Activated CD4-positive, alpha-beta T cell treated with anti-CD3 and anti-CD28 coated beads for 36 hours (primary cell): ENCODE data around the gene EMB. TPM values are rescaled to one million over a fixed set of nuclear protein-coding genes. Genes with fewer than 3 reads are reported as not detected.
"Not testable (repeated sequence)": the region's sequence is repeated elsewhere in the genome, so short reads cannot be mapped to it uniquely, and the experiment has no call there.

ENCODE experiments used
- ATAC-seq: fragments of 200-7000 bp; cut with Tn5 transposase; one replicate; pipeline ENCODE4 v1.10.0; 2021; ENCODE audit warnings: mild to moderate bottlenecking, moderate library complexity
- CTCF ChIA-PET: fragments of 350-600 bp; sonication (Branson Sonifier 250); formaldehyde crosslinking; loops from one replicate; lab custom pipeline; 2021; ENCODE audit warnings: antibody characterized with exemption; lab: Charles Lee
- POLR2A ChIA-PET: fragments of 350-600 bp; sonication (Branson Sonifier 250); formaldehyde crosslinking; loops from one replicate; lab custom pipeline; 2021; ENCODE audit warnings: antibody characterized with exemption, inconsistent platforms; lab: Charles Lee
- DNase-seq: peaks from one replicate; pipeline ENCODE4 v3.0.0-alpha.2; 2020
- H3K27ac Mint-ChIP-seq: one replicate; pipeline ENCODE4 v1.8.0; 2021; ENCODE audit warnings: mixed read lengths
- H3K27me3 Mint-ChIP-seq: one replicate; pipeline ENCODE4 v1.8.0; 2021; ENCODE audit warnings: mixed read lengths
- H3K36me3 Mint-ChIP-seq: one replicate; pipeline ENCODE4 v1.8.0; 2021; ENCODE audit warnings: low read depth, mixed read lengths
- H3K4me1 Mint-ChIP-seq: one replicate; pipeline ENCODE4 v1.8.0; 2021; ENCODE audit warnings: mixed read lengths
- H3K4me3 Mint-ChIP-seq: one replicate; pipeline ENCODE4 v1.8.0; 2021; ENCODE audit warnings: mild to moderate bottlenecking, moderate library complexity, mixed read lengths
- H3K9me3 Mint-ChIP-seq: one replicate; pipeline ENCODE4 v1.8.0; 2021; ENCODE audit warnings: low read depth, mixed read lengths
- intact Hi-C, 2 experiments: fragments of 100-400 bp; cut with DNase I in 1 of 2; cut with micrococcal nuclease in 1 of 2; formaldehyde crosslinking; loops; one replicate each; pipeline versions ENCODE4 v1.14.2 to v1.15.1; 2022 to 2024; cut with DNase I, micrococcal nuclease
- total RNA-seq, 2 experiments: library from RNA; stranded (reverse); gene quantifications; one replicate each; pipeline ENCODE4 v1.2.3, GENCODE V29; 2021

Gene EMB
- total RNA-seq, 2 experiments from 2014 or later, result 37.4 to 53.0 TPM

- POLR2A ChIA-PET, H3K9me3 Mint-ChIP-seq, H3K27me3 Mint-ChIP-seq, H3K27ac Mint-ChIP-seq, H3K4me3 Mint-ChIP-seq, CTCF ChIA-PET, ATAC-seq, intact Hi-C loops, DNase-seq: not testable (repeated sequence)
- Mint-ChIP-seq H3K36me3 (peaks cover 45% of the 10 kb centered on the region), H3K4me1 (peaks cover 54% of the 10 kb centered on the region)
These were observed 19.7 kb downstream of the EMB start for GRCh38 chr5:50421184-50421950.

- ATAC-seq (no peak), DNase-seq (no peak)
- H3K36me3 Mint-ChIP-seq, result peaks cover 41% of the 10 kb centered on the region
- POLR2A ChIA-PET, result no interaction called here
- peaks cover 59% of the 10 kb centered on the region for H3K4me1 Mint-ChIP-seq
- no peak overlapping the region for H3K27ac Mint-ChIP-seq
- CTCF ChIA-PET, result no interaction called here
- intact Hi-C loops, result no loop called here
- H3K4me3 Mint-ChIP-seq, result no peak overlapping the region
- H3K27me3 Mint-ChIP-seq, result no peaks in the 10 kb centered on the region
- peaks cover 7% of the 10 kb centered on the region for H3K9me3 Mint-ChIP-seq
These were observed 20.6 kb downstream of the EMB start for GRCh38 chr5:50420343-50420935.

GRCh38 chr5:50419656-50420055 is 21.4 kb downstream of the EMB start:
- H3K9me3 Mint-ChIP-seq, CTCF ChIA-PET, ATAC-seq, intact Hi-C loops, H3K4me3 Mint-ChIP-seq, H3K27ac Mint-ChIP-seq, H3K27me3 Mint-ChIP-seq, POLR2A ChIA-PET, DNase-seq: not testable (repeated sequence)
- Mint-ChIP-seq H3K36me3 (peaks cover 38% of the 10 kb centered on the region), H3K4me1 (peaks cover 60% of the 10 kb centered on the region)

- CTCF ChIA-PET, H3K27me3 Mint-ChIP-seq, intact Hi-C loops, H3K9me3 Mint-ChIP-seq, H3K4me3 Mint-ChIP-seq, DNase-seq: not testable (repeated sequence)
- Mint-ChIP-seq H3K27ac (peak overlapping the region; percentile 81), H3K4me1 (peaks cover 71% of the 10 kb centered on the region), H3K36me3 (peaks cover 36% of the 10 kb centered on the region)
- ATAC-seq, result peak; percentile 53
- POLR2A ChIA-PET, result interaction anchor here (0.6 kb wide), 1 partner anchor 12 kb away, joined by 8 read pairs; no protein-coding TSS in a partner anchor
These were observed 24.5 kb downstream of the EMB start for GRCh38 chr5:50416637-50417036.

GRCh38 chr5:50415912-50416311 is 25.2 kb downstream of the EMB start:
- peaks cover 30% of the 10 kb centered on the region for H3K36me3 Mint-ChIP-seq
- peaks cover 76% of the 10 kb centered on the region for H3K4me1 Mint-ChIP-seq
- no peaks in the 10 kb centered on the region for H3K27me3 Mint-ChIP-seq
- no peak overlapping the region for H3K4me3 Mint-ChIP-seq
- H3K9me3 Mint-ChIP-seq, result peaks cover 5% of the 10 kb centered on the region
- intact Hi-C loops, result no loop called here
- ChIA-PET CTCF (no interaction called here), POLR2A (no interaction called here)
- H3K27ac Mint-ChIP-seq, result no peak overlapping the region
- DNase-seq, result no peak
- ATAC-seq, result peak; percentile 47

- H3K27me3 Mint-ChIP-seq, H3K9me3 Mint-ChIP-seq, ATAC-seq, CTCF ChIA-PET, POLR2A ChIA-PET, H3K4me3 Mint-ChIP-seq, intact Hi-C loops, DNase-seq, H3K27ac Mint-ChIP-seq: not testable (repeated sequence)
- Mint-ChIP-seq H3K36me3 (peaks cover 20% of the 10 kb centered on the region), H3K4me1 (peaks cover 55% of the 10 kb centered on the region)
These were observed 30.2 kb downstream of the EMB start for GRCh38 chr5:50410932-50411331.

- Mint-ChIP-seq H3K27ac (no peak overlapping the region), H3K4me3 (no peak overlapping the region), H3K4me1 (peaks cover 30% of the 10 kb centered on the region), H3K9me3 (no peaks in the 10 kb centered on the region), H3K36me3 (peaks cover 20% of the 10 kb centered on the region), H3K27me3 (no peaks in the 10 kb centered on the region)
- no peak for DNase-seq
- POLR2A ChIA-PET, result no interaction called here
- CTCF ChIA-PET, result no interaction called here
- no peak for ATAC-seq
- intact Hi-C loops, result no loop called here
These were observed 34.2 kb downstream of the EMB start for GRCh38 chr5:50406877-50407276.

GRCh38 chr5:50401336-50401735 is 39.8 kb downstream of the EMB start:
- Mint-ChIP-seq H3K4me3 (no peak overlapping the region), H3K27me3 (no peaks in the 10 kb centered on the region), H3K4me1 (peaks cover 16% of the 10 kb centered on the region), H3K9me3 (no peaks in the 10 kb centered on the region), H3K36me3 (peaks cover 26% of the 10 kb centered on the region), H3K27ac (no peak overlapping the region)
- intact Hi-C loops, result no loop called here
- ChIA-PET CTCF (no interaction called here), POLR2A (no interaction called here)
- DNase-seq (no peak), ATAC-seq (no peak)

- H3K27ac Mint-ChIP-seq, POLR2A ChIA-PET, ATAC-seq, H3K9me3 Mint-ChIP-seq, DNase-seq, H3K4me3 Mint-ChIP-seq, intact Hi-C loops, CTCF ChIA-PET, H3K27me3 Mint-ChIP-seq, H3K4me1 Mint-ChIP-seq: not testable (repeated sequence)
- H3K36me3 Mint-ChIP-seq, result peaks cover 50% of the 10 kb centered on the region
These were observed 47.0 kb downstream of the EMB start for GRCh38 chr5:50393925-50394609.

- H3K27me3 Mint-ChIP-seq, POLR2A ChIA-PET, DNase-seq, H3K4me1 Mint-ChIP-seq, CTCF ChIA-PET, ATAC-seq, intact Hi-C loops, H3K27ac Mint-ChIP-seq, H3K4me3 Mint-ChIP-seq: not testable (repeated sequence)
- peaks cover 15% of the 10 kb centered on the region for H3K9me3 Mint-ChIP-seq
- H3K36me3 Mint-ChIP-seq, result peaks cover 61% of the 10 kb centered on the region
These were observed 48.8 kb downstream of the EMB start for GRCh38 chr5:50392289-50392688.

- ATAC-seq, CTCF ChIA-PET: not testable (repeated sequence)
These were observed 56.7 kb downstream of the EMB start for GRCh38 chr5:50384381-50384780.

More at GRCh38 chr5:50384381-50384780, 56.7 kb downstream of the EMB start:
- H3K4me1 Mint-ChIP-seq, intact Hi-C loops, H3K4me3 Mint-ChIP-seq, H3K27me3 Mint-ChIP-seq, H3K27ac Mint-ChIP-seq, DNase-seq, POLR2A ChIA-PET: not testable (repeated sequence)
- peaks cover 54% of the 10 kb centered on the region for H3K36me3 Mint-ChIP-seq
- peaks cover 11% of the 10 kb centered on the region for H3K9me3 Mint-ChIP-seq
